ENCODE data around the gene WNK1. TPM values are rescaled to one million over a fixed set of nuclear protein-coding genes. Genes with fewer than 3 reads are reported as not detected.

Gene WNK1
- total and polyA plus RNA-seq, 2 of the 8 experiments (the other 6 are each of a cell fraction or from before 2014, with no cell fraction given): 88.2 to 157 TPM

GRCh38 chr12:885701-886100 is 133.3 kb downstream of the WNK1 start:
- H3K14ac ChIP-seq (ENCODE audit: insufficient read length): no peak overlapping the region
- H2AK5ac ChIP-seq (ENCODE audit: low read depth, low read length): no peak overlapping the region
- no peaks in the 10 kb centered on the region for H3K27me3 ChIP-seq (replicated peaks in 1 of 4; ENCODE audit: control insufficient read depth in 3 of 4, extremely low read depth in 1 of 4, insufficient read depth in 3 of 4, low read length in 3 of 4)
- no peak overlapping the region for H2BK15ac ChIP-seq (ENCODE audit: low read length)
- peaks cover 0 to 2% of the 10 kb centered on the region in 2 experiments for H4K20me1 ChIP-seq (replicated peaks in 1 of 2; ENCODE audit: control insufficient read depth in 1 of 2, insufficient read depth in 2 of 2, low read length in 2 of 2)
- no peak overlapping the region for H3K9ac ChIP-seq (replicated peaks in 1 of 4; ENCODE audit: extremely low read depth in 1 of 4, low read depth in 3 of 4, low read length in 3 of 4)
- no peaks in the 10 kb centered on the region for H3K4me1 ChIP-seq (replicated peaks in 1 of 4; ENCODE audit: control insufficient read depth in 3 of 4, insufficient read depth in 4 of 4, low read length in 3 of 4)
- no peak overlapping the region for H3K18ac ChIP-seq (ENCODE audit: extremely low read depth, low read length)
- H3K23me2 ChIP-seq (ENCODE audit: low read depth, low read length): no peaks in the 10 kb centered on the region
- FAIRE-seq (no peak), DNase-seq (ENCODE audit: low read depth in 1 of 2, low spot score in 2 of 2) (no peak)
- H2BK12ac ChIP-seq (ENCODE audit: low read depth, low read length): no peak overlapping the region
- H2BK20ac ChIP-seq (ENCODE audit: low read length): no peak overlapping the region
- H2BK5ac ChIP-seq (ENCODE audit: low read depth, low read length): no peak overlapping the region
- no peak overlapping the region for H3K4ac ChIP-seq (replicated peaks; ENCODE audit: insufficient read length, low read depth, low read length)
- H3K27ac ChIP-seq (ENCODE audit: low read depth, low read length): no peak overlapping the region
- no peak overlapping the region for H4K91ac ChIP-seq (replicated peaks; ENCODE audit: insufficient read length, low read length)
- no peak overlapping the region for H2BK120ac ChIP-seq (replicated peaks; ENCODE audit: low read depth, low read length)
- no peak overlapping the region for H3K23ac ChIP-seq (ENCODE audit: insufficient read length)
- no peak overlapping the region for H4K5ac ChIP-seq (ENCODE audit: insufficient read length, low read depth, low read length)
- ChIA-PET POLR2A (ENCODE audit: partially characterized antibody) (no interaction called here), CTCF (ENCODE audit: partially characterized antibody) (interaction anchor here (1.5 to 2.3 kb wide), 2 partner anchors 15 to 72 kb away, joined by 3 to 6 read pairs; no protein-coding TSS in a partner anchor)
- no peaks in the 10 kb centered on the region for H3K9me3 ChIP-seq (ENCODE audit: insufficient read depth in 2 of 2, low read depth in 1 of 2, low read length in 1 of 2)
- no peak overlapping the region for H2AFZ ChIP-seq (ENCODE audit: low read length)
- H3K79me1 ChIP-seq (ENCODE audit: low read depth, low read length): no peaks in the 10 kb centered on the region
- H3K4me2 ChIP-seq (ENCODE audit: insufficient read depth in 1 of 2, low read depth in 2 of 2, low read length in 2 of 2): no peak overlapping the region
- H3K36me3 ChIP-seq (ENCODE audit: control insufficient read depth in 2 of 4, insufficient read depth in 4 of 4, low read length in 3 of 4): peaks cover 45 to 93% (median 75%) of the 10 kb centered on the region in 4 experiments
- WGBS, 2 experiments (ENCODE audit: extremely low coverage in 1 of 2, insufficient coverage in 1 of 2, insufficient read length in 1 of 2, insufficient replicate concordance in 2 of 2, low coverage in 1 of 2, low lambda C conversion rate in 2 of 2, missing lambda C conversion rate in 1 of 2): 90% methylated on average over 2 of the region's 2 CpGs; no CpG with 5 or more reads in 1 of the 2 experiments
- no peak overlapping the region; the same call in 1 of the 2 replicates for H4K8ac ChIP-seq (ENCODE audit: extremely low read depth, insufficient read depth, low read length)
- no peaks in the 10 kb centered on the region for H3K79me2 ChIP-seq (ENCODE audit: control insufficient read depth in 1 of 2, insufficient read depth in 2 of 2, low read length in 2 of 2)
- no peak overlapping the region for H3K56ac ChIP-seq (replicated peaks; ENCODE audit: insufficient read length, low read depth, low read length)
- H3K4me3 ChIP-seq (ENCODE audit: extremely low read depth in 1 of 4, insufficient read depth in 2 of 4, low read depth in 3 of 4, low read length in 4 of 4): no peak overlapping the region
- TF ChIP-seq BCL11A (IDR thresholded peaks at IDR 0.05; ENCODE audit: low read depth in 2 of 2, low read length in 2 of 2) (no peak), ATF2 (IDR thresholded peaks at IDR 0.05; ENCODE audit: low read length) (no peak), SIRT6 (IDR thresholded peaks at IDR 0.05; ENCODE audit: low read length) (no peak), EGR1 (IDR thresholded peaks at IDR 0.05; ENCODE audit: borderline replicate concordance, low read depth, low read length) (no peak), JUND (IDR thresholded peaks at IDR 0.05; ENCODE audit: low read length) (no peak), TCF12 (IDR thresholded peaks at IDR 0.05; ENCODE audit: low read depth, low read length) (no peak), FOSL1 (IDR thresholded peaks at IDR 0.05; ENCODE audit: insufficient read depth, low read depth, low read length) (no peak), SP4 (IDR thresholded peaks at IDR 0.05; ENCODE audit: low read length) (no peak)

All from H1 (cell line).